ENCODE measurements around the gene TMEM82.

GRCh38 chr1:15732686-15733081 lies 9.6 kb upstream of the TMEM82 start:
- TF ChIP-seq POLR2A (IDR thresholded peaks at IDR 0.05), result no peak
- no peak for TF ChIP-seq EP300 (IDR thresholded peaks at IDR 0.05)
- TF ChIP-seq, protein P1, sequence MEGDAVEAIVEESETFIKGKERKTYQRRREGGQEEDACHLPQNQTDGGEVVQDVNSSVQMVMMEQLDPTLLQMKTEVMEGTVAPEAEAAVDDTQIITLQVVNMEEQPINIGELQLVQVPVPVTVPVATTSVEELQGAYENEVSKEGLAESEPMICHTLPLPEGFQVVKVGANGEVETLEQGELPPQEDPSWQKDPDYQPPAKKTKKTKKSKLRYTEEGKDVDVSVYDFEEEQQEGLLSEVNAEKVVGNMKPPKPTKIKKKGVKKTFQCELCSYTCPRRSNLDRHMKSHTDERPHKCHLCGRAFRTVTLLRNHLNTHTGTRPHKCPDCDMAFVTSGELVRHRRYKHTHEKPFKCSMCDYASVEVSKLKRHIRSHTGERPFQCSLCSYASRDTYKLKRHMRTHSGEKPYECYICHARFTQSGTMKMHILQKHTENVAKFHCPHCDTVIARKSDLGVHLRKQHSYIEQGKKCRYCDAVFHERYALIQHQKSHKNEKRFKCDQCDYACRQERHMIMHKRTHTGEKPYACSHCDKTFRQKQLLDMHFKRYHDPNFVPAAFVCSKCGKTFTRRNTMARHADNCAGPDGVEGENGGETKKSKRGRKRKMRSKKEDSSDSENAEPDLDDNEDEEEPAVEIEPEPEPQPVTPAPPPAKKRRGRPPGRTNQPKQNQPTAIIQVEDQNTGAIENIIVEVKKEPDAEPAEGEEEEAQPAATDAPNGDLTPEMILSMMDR (IDR thresholded peaks at IDR 0.05), result no peak
- no peak for TF ChIP-seq POLR2AphosphoS5 (IDR thresholded peaks at IDR 0.05)
